Astrocyte of the cerebellum (primary cell): ENCODE data around the gene MYRIP.

Experiments used
- DNase-seq: peaks from one replicate; pipeline ENCODE4 v3.0.0-alpha.2; 2011; ENCODE audit warnings: low read depth
- H3K4me3 ChIP-seq: 2 replicates; pipeline ENCODE4 v1.5.1; 2011; ENCODE audit warnings: mild to moderate bottlenecking, low read depth, low read length, moderate library complexity
- CTCF ChIP-seq: IDR thresholded peaks from 2 replicates; pipeline ENCODE4 v1.5.1; 2012; ENCODE audit warnings: low read length, low read depth, moderate library complexity, mild to moderate bottlenecking; ENCODE audit errors: missing control alignments
- in situ Hi-C: cut with HindIII; loops from 2 replicates; pipeline ENCODE4 v1.10.0; 2017; ENCODE audit warnings: low sequenced_read_pairs

MYRIP gene

GRCh38 chr3:40229963-40230362 lies 420.6 kb downstream of the MYRIP start:
- in situ Hi-C loops, result no loop called here
- DNase-seq, result no peak
- H3K4me3 ChIP-seq, result no peak overlapping the region
- no peak for TF ChIP-seq CTCF

- in situ Hi-C loops, result no loop called here
- no peak overlapping the region for H3K4me3 ChIP-seq
- DNase-seq, result no peak
- no peak for TF ChIP-seq CTCF
Observed at GRCh38 chr3:40230382-40230781, 421.0 kb downstream of the MYRIP start.

GRCh38 chr3:40232626-40233025 lies 423.2 kb downstream of the MYRIP start:
- DNase-seq, result no peak
- TF ChIP-seq CTCF, result no peak
- no peak overlapping the region for H3K4me3 ChIP-seq
- in situ Hi-C loops, result no loop called here

GRCh38 chr3:40237159-40237558 lies 427.8 kb downstream of the MYRIP start:
- no peak for DNase-seq
- in situ Hi-C loops, result no loop called here
- no peak overlapping the region for H3K4me3 ChIP-seq
- no peak for TF ChIP-seq CTCF

- peak; percentile 46 for TF ChIP-seq CTCF
- no peak for DNase-seq
- in situ Hi-C loops, result no loop called here
- H3K4me3 ChIP-seq, result no peak overlapping the region
Observed at GRCh38 chr3:40237889-40238571, 428.6 kb downstream of the MYRIP start.

GRCh38 chr3:40240921-40241320 lies 431.5 kb downstream of the MYRIP start:
- no peak overlapping the region for H3K4me3 ChIP-seq
- no peak for DNase-seq
- in situ Hi-C loops, result no loop called here
- TF ChIP-seq CTCF, result no peak
